HG03175 (cell line): ENCODE measurements around the gene ADGRB3.
"Not testable (repeated sequence)": the region's sequence is repeated elsewhere in the genome, so short reads cannot be mapped to it uniquely, and the experiment has no call there.

Source experiments
- ATAC-seq: cut with Tn5 transposase; IDR thresholded peaks from one replicate; pipeline ENCODE4 v1.9.1; 2021; ENCODE audit warnings: mild to moderate bottlenecking, moderate library complexity; ENCODE audit not compliant: unreplicated experiment

The ADGRB3 gene

DNA sequence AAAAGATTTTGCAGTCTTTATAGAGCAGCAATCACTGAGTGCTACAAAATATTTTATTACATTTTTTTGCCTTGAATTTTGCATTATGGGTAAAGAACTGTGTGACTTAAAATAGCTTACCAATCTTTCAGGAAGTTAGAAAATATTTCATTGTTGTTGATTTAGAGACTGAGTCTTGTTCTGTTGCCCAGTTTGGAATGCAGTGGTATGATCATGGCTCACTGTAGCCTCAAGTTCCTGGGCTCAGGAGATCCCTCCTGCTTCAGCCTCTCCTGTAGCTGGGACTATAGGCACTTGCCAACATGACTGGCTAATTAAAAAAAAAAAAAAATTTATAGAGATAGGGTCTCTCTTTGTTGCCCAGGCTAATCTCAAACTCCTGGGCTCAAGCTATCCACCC lies 100.8 kb downstream of the ADGRB3 start:
- ATAC-seq = no peak

DNA sequence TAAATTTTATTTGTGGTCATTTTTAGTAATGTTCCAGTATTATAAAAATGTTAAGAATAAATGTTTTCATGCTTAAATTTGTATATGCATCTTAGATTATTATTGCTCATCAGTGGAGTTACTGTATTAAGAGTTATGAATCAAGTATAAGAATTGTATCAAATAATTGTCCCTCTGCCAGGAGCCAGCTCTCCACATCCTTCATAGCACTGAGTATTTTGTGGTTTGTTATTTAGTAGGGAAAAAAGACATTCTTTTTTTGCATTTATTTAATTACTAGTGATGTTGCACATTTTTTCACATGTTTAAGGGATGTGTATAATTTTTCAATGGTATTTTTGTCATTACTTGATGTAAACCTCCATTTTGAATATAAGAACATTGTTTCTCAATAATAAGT lies 102.0 kb downstream of the ADGRB3 start:
- no peak for ATAC-seq

DNA sequence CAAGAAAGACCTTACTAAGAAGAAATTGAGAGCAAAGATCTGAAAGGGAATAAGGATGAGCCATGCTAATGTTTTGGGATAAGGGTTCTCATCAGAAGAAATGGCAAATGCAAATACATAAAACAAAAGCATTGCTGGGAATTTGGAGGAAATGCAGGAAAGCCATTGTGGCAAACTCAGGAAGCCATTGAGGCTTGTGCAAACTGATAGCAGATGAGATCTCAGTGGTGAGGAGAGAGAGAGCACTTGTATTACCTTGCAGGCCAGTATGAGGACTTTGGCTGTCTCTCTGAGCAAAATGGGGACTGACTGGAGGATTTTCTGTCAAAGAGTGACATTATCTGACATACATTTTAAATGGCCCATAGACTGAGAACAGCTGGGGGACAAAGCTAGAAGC lies 103.0 kb downstream of the ADGRB3 start:
- no peak for ATAC-seq

DNA sequence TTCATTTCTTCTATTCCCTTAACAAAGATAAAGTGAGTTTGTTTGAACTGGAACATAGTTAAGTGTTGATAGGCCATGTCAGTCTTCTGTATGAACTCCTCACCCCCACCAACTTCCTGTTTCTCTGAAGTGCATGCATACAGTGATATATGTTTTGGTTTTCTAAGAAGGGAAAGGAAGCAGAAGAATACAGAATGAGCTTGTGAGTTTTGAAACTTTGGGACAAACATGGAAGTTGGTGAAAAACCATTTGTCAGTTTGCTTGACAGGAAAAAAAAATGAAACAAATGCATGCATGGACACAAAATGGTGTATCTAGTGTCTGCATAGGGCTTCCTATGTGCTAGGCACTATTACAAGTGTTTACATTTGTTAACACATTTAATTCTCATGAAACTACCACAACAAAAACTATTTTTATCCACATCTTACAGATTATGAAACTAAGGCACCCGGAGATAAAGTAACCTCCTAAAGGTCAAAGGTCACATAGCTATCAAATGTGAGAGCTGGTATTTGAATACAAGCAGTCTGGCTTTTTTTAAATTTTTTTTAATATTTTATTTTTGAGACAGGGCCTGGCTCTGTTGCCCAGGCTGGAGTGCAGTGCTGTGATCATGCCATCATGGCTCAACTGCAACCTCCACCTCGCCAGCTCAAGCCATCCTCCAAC lies 105.9 kb downstream of the ADGRB3 start:
- peak; percentile 71 for ATAC-seq

DNA sequence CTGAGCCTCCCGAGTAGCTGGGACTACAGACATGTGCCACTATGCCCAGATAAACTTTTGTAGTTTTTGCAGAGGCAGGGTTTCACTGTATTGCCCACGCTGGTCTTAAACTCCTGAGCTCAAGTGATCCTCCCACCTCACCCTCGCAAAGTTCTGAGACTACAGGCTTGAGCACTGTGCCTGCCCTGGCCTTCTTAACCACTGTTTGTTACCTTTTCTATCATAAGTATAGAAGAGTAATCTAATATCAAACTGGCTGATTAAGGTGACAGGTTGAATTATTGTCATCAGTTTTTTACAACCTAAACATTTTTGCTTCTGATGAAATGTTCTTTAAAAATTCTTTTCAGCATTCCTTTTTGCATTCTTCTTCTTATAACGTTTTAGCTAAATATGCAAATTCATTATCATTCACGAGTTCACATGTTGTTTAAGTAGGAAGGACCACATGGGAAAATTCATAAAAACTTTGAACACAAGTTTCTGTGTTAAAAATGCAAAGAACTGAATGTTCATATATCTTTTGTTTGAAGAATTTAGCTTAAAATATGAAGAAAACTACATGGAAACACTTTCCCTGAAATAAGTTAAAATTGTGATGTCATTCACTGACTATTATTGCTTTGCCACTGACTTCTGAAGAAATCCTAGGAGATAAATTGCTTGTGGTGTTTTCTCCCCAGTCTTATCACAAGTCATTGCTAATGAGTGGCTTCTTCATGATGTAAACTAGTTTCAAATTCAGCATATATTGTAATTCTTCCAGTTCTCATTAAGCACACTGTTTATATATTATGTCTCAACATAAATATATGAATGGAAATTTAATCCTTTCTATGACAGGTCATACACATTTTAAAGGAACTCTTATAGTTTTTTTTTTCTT lies 106.7 kb downstream of the ADGRB3 start:
- ATAC-seq = no peak

DNA sequence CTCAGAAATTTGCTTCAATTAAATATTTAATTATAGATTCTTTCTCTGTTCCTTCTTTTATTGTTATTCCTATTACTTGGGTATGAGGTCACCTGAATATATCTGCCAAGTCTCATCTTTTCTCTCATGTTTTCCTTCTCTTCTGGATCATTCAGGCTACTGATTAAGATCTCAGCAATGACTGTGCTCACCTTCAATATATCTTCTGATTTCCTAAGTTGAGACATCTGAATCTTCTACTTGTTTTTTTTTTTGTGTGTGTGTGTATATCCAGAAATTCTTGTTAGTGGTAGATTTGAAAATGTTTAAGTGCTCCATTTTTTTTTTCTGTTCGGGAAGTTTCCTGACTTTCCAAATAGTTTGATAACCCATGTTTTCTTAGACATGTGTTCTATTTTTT lies 108.0 kb downstream of the ADGRB3 start:
- ATAC-seq = no peak

DNA sequence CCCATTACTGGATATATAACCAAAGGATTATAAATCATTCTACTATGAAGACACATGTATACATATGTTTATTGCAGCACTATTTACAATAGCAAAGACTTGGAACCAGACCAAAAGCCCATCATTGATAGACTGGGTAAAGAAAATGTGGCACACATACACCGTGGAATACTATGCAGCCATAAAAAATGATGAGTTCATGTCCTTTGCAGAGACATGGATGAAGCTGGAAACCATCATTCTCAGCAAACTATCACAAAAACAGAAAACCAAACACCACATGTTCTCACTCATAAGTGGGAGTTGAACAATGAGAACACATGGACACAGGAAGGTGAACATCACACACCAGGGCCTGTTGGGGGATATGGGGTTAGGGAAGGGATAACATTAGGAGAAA lies 109.3 kb downstream of the ADGRB3 start:
- ATAC-seq = not testable (repeated sequence)

DNA sequence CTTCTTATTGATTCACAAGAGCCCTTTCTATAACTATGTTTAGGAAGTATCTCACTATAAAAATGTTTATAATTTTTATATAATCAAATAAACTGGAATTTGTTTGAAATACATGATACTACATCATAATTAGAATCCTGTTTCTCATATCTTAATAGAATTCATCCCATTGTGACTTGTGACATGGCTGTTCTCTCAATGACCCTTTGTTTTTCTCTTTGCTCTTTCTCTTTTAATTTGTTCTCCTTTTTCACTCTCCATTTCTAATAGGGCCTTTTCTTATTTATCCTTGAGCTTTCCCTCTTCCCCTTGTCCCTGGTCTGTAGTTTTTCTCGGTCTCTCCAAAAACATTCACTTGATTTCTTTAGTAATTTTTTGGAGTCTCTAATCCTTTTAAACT lies 111.3 kb downstream of the ADGRB3 start:
- ATAC-seq = no peak

DNA sequence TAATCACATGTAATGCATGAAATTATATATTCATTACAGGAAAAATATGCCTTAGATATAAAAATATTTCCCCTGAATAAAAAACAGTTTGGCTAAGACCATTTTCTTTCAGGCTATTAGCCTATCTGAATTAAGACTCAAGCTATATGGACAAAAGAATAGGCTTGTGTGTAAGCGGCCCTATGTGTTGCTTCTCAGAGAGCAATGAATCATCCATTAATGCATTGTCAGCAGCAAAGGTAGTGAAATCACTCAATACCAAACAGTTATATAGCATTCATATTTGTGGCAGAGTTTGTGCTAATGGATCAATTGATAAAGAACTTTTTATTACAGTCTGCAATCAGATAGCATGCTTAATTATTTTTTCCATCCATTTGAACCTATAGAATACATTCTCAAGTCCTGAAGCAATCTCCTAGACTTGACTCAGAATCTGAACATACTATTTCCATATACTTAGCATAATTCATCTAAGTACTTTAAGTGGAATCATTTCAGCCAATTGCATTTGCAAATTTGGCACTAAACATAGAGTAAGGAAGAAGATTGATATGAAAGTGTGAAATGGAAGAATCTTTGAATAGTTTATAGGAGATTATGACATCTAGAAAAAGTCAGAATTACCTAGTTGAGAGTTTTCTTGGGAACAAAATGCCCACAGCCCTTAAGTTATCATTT lies 112.2 kb downstream of the ADGRB3 start:
- no peak for ATAC-seq

DNA sequence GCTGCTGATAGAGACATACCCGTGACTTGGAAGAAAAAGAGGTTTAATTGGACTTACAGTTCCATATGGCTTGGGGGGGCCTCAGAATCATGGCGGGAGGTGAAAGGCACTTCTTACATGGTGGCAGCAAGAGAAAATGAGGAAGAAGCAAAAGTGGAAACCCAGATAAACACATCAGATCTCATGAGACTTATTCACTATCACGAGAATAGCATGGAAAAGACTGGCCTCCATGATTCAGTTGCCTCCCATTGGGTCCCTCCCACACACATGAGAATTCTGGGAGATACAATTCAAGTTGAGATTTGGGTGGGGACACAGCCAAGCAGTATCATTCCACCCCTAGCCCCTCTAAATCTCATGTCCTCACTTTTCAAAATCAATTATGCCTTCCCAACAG lies 112.8 kb downstream of the ADGRB3 start:
- ATAC-seq = not testable (repeated sequence)

DNA sequence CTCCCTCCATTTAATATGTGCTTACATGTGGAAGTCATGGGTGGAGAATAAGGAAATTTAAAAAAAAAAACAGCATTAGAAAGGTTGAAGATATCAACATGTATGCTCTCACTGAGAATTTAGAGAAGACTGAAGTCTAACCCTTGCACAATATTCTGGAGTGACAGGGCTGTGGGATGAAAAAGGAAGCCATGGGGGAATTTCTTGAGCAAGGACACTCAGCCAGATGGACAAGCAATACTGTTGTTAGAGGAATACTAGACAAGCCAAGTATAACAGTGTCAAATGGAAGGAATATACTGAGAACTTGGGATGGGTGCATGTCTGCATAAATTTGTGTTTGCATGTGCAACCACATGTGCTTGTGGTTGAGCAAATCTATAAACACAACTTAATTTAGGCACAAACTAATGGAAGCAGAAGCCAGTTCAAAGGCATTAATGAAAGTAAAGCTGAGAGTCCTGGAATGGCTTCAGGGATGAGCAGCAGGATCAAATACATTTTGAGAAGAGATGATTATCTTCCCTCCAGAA lies 119.7 kb downstream of the ADGRB3 start:
- ATAC-seq = no peak

DNA sequence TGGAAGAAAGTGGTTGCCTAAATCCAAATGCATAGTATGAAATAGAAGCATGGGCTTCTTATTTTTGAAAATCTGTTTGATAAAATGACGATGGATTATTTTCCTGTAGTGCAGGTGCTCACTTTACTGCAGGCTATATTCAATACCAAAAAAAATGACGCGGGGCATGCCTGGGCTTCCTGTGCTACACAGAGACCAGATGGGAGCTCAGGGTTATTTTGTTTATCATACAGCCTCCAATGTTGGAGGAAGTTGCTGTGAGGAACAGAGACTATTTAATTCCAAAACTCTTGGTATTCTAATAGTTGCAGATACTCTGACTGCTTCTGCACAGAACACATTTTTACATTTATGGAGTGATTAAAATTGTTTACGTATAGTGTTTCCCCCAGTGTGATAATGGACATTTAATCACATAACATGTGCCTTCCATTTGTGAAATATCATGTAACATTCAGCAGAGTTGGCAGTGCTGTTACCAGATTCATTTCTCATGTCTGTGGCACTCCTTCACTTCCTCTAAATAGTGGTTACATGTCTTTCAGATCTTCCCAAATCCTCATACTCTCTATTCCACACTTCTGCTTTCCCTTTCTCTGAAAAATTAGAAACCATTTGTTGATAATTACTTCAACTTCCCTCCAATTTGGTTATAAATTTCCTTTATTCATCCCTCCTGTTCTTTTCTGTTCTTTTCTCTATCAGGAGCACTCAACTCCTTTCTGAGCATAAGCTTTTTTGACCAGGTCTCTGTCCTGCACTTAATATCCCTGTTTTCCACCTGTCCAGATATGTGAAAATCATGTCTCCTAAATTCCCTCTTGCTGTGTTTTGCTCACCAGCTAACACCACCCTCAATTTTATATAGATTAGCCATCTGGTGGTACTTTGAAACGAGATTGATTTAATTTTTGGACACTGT lies 121.6 kb downstream of the ADGRB3 start:
- ATAC-seq = no peak

DNA sequence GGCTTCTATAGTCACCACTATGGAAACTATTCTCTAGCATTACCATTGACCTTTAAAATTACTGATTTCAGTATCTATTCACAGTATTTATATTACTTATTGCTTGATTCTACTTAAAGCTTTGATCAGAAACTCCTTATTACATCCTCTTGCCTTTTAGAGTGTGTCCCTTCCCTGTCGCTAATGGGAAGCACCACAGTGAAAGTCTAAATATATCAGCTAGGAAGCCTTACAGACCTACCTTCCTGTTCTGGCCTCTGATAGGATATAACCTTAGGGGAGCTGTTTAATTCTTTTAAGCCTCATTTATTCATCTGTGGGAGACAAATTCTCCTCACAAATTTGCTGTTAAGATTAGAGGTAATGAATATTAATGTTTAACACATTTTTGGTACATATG lies 122.7 kb downstream of the ADGRB3 start:
- no peak for ATAC-seq

DNA sequence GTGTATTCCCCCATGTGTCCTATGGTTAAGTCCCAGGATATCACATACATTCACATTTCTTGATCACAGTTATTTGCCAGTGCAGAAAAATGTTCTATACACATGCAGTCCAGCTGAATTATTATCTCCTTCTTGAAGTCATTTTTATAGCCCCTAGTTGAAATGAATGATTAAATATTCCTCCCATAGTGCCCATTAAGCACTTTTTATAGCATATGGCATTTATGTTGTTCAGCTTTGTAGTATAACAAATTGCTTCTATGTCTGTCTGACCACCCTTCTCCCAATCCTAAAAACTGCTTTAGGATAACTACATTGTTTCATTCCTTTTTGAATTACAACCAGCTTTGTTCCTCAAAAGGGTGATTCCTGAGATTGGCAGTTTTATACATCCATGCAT lies 123.5 kb downstream of the ADGRB3 start:
- no peak for ATAC-seq

DNA sequence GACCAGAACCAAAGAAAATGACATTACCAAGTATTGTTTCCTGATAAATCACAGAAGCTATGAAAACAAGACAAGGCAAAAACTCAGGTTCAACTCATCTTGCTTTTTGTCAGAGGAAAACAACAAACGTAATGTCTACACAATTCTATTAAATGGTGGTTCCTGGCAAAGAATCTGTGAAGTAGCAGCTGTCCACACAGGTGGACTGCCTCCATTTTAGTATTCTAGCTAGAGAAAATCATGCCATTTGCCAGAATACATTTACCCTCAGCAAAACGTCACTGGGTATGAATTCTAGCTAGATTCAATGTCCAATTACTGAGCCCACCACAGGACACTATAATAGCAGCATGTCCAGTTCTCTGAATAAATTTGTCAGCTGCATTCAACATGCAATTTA lies 125.4 kb downstream of the ADGRB3 start:
- ATAC-seq = no peak

DNA sequence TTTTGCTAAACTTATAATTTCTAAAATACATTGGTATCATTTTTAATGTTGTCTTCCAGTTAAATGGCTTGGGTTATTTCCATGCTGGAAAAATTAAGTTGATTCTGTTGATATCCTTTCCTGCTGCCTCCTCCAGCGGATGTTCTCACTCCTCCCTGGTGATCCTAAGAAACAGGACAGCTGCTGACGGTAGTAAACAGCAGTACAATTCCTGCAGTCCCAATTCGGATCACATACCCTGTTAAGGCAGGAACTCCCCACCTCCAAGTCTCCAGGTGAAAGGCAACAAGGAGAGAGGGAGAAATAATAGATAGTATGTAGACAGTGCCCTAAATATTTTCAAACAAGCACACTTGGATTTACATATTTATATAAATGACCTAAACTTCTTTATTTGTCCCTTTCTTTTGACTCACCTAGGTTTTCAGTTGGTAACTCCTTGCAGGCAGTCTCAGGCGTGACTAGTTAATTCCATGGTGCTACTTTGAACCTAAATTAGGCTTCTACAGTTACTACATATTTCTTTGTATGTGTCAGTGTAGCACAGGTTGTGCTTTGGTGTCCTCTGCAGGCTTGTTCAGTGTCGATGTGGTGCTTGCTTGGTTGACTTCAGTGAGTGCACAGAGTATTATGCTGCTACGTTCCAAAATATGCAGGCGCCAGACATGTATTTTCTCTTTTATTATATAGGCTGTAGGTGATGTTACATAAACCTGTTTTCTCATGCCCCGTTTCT lies 126.0 kb downstream of the ADGRB3 start:
- ATAC-seq = no peak

DNA sequence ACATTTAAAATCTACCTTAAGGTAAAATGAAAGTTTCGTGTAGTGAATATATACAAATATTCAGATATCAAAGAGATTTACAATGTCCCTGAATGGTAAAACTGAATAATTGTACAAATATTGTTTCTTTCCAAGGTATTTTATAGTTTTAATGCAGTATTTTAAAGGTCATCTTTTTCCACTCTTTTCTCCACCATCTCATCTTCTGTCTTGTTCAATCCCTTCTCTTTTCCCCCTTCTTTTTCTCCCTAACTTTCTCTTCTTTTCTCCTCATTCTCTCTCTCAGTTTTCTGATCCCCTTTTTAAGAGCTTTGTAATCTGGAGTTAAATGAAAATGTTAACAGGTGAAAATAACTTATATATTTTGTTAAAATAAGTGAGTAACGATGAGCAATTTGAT lies 126.9 kb downstream of the ADGRB3 start:
- no peak for ATAC-seq

DNA sequence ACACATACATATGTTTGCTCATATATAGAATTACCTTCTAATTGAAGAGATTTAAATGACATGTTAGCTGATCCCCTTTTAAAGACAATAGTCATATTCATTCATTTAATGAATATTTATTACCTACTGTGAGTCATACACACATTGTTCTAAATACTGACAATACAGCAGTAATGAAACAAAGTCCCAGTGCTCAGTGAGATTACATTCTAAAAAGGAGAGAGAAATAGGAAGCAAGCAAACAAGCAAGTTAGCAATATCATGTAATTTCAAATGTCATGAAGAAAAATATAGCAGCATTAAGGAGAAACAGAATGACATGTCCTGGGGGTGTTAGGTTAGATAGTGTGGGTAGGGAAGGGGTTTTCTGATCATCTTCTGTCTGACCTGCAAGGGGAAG lies 136.3 kb downstream of the ADGRB3 start:
- ATAC-seq = no peak

DNA sequence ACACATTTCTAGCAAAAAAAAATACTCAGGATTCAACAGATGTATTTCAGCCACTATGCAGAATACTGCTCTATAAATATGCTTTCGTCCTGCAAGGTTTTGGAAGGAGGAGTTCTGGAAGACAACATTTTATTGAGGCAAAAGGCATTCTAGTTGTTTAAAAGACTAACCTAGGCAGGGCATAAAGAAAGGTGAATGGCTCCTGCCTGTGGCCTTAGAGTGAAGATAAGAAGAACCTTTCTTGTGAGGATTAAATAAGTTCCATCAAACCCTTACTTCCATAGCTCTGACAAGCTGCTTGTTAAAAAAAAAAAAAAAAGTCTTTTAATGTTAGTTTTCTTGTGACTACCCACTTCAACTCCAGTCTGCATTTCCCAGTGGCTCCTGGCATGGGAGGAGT lies 139.8 kb downstream of the ADGRB3 start:
- no peak for ATAC-seq

DNA sequence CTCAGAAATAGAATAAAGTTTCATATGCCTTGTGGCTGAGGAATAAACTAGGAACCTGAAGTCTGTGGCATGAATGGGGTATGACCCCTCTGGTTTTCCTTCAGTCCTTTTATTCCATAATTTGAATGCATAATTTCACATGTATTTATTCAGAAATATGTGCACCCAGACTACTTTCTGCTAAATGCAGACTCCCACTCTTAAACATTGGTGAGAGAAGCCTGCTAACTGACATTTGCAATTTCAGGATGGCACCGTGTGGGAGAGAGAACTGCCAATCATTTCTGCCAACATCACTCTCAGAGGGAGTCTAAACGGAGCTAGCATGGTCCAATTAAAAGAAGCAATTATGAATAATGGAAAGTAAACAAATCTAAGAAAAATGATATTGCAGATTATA lies 141.3 kb downstream of the ADGRB3 start:
- ATAC-seq = no peak
